ENCODE data around the gene RALGAPB. TPM values are rescaled to one million over a fixed set of nuclear protein-coding genes. Genes with fewer than 3 reads are reported as not detected.

RALGAPB gene
- total and polyA plus RNA-seq, 2 of the 13 experiments (the other 11 are each of a cell fraction or from before 2014, with no cell fraction given) = 17.6 to 30.6 TPM

DNA sequence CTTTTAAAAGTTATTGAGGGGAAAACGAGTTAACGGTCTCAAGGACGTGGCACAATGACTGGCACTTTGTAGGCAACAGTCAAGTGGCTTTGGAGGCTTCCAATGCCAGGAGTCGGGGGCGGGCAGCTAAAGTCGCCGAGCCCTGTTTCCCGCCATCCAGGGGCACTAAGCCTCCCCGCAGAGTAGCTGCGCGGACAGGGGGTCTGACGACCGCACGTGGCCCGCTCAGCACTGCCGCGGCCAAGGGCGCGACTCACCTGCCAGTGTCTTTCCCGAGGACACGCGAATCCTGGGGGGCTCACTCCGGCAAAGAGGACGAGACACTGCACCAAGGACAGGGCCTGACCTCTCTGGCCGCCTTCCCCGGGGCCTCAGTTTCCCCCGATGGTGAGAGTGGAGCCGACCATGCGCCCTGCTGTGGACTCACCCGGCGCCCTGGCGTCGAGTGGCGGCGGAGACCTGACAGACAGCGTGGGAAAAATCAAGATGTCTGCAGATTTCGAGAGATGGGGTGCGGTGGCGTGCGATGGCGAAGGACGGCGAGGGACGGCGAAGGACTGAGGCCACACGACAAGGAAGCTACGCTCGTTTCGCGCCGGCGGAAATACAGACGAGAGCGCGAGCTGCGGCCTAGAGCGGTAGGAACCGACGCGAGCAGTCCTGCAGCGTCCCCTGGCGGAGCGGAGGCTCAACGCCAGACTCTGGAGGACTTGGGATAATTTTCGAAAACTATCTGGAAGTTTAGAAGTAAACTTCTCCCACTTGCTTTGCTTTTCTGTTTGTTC lies 37.7 kb upstream of the RALGAPB start, which contains the start of gene SNHG17 (continued):
- TF ChIP-seq, protein P1, sequence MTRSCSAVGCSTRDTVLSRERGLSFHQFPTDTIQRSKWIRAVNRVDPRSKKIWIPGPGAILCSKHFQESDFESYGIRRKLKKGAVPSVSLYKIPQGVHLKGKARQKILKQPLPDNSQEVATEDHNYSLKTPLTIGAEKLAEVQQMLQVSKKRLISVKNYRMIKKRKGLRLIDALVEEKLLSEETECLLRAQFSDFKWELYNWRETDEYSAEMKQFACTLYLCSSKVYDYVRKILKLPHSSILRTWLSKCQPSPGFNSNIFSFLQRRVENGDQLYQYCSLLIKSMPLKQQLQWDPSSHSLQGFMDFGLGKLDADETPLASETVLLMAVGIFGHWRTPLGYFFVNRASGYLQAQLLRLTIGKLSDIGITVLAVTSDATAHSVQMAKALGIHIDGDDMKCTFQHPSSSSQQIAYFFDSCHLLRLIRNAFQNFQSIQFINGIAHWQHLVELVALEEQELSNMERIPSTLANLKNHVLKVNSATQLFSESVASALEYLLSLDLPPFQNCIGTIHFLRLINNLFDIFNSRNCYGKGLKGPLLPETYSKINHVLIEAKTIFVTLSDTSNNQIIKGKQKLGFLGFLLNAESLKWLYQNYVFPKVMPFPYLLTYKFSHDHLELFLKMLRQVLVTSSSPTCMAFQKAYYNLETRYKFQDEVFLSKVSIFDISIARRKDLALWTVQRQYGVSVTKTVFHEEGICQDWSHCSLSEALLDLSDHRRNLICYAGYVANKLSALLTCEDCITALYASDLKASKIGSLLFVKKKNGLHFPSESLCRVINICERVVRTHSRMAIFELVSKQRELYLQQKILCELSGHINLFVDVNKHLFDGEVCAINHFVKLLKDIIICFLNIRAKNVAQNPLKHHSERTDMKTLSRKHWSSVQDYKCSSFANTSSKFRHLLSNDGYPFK (CRISPR knock-in tag; IDR thresholded peaks at IDR 0.05; ENCODE audit: borderline replicate concordance) = peak; percentile 96
- peak; percentile 93 for TF ChIP-seq YY1 (IDR thresholded peaks at IDR 0.05; ENCODE audit: insufficient read depth, insufficient replicate concordance, low read depth, low read length)
- no peak for TF ChIP-seq MATR3 (CRISPR knock-in tag; IDR thresholded peaks at IDR 0.05)
- TF ChIP-seq, protein P2, sequence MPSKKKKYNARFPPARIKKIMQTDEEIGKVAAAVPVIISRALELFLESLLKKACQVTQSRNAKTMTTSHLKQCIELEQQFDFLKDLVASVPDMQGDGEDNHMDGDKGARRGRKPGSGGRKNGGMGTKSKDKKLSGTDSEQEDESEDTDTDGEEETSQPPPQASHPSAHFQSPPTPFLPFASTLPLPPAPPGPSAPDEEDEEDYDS (CRISPR knock-in tag; IDR thresholded peaks at IDR 0.05) = peak; percentile 97
- no peak for TF ChIP-seq TCF12 (IDR thresholded peaks at IDR 0.05)
- peak; percentile 81; the same call in 1 of the 2 replicates for TF ChIP-seq TCF12 (CRISPR knock-in tag; IDR thresholded peaks at IDR 0.05)
- TF ChIP-seq, protein P3, sequence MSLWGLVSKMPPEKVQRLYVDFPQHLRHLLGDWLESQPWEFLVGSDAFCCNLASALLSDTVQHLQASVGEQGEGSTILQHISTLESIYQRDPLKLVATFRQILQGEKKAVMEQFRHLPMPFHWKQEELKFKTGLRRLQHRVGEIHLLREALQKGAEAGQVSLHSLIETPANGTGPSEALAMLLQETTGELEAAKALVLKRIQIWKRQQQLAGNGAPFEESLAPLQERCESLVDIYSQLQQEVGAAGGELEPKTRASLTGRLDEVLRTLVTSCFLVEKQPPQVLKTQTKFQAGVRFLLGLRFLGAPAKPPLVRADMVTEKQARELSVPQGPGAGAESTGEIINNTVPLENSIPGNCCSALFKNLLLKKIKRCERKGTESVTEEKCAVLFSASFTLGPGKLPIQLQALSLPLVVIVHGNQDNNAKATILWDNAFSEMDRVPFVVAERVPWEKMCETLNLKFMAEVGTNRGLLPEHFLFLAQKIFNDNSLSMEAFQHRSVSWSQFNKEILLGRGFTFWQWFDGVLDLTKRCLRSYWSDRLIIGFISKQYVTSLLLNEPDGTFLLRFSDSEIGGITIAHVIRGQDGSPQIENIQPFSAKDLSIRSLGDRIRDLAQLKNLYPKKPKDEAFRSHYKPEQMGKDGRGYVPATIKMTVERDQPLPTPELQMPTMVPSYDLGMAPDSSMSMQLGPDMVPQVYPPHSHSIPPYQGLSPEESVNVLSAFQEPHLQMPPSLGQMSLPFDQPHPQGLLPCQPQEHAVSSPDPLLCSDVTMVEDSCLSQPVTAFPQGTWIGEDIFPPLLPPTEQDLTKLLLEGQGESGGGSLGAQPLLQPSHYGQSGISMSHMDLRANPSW (CRISPR knock-in tag; IDR thresholded peaks at IDR 0.05; ENCODE audit: borderline replicate concordance) = peak; percentile 97
- TF ChIP-seq GTF2F1 (IDR thresholded peaks at IDR 0.05; ENCODE audit: low read length) = peak; percentile 97
- TF ChIP-seq, protein P4, sequence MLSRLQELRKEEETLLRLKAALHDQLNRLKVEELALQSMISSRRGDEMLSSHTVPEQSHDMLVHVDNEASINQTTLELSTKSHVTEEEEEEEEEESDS (CRISPR knock-in tag; IDR thresholded peaks at IDR 0.05; ENCODE audit: borderline replicate concordance) = peak; percentile 98
- TF ChIP-seq JARID2 (CRISPR knock-in tag; IDR thresholded peaks at IDR 0.05; ENCODE audit: insufficient replicate concordance) = peak; percentile 95
- TF ChIP-seq ETV6 (CRISPR knock-in tag; conservative IDR thresholded peaks at IDR 0.05) = peak; percentile 99
- TF ChIP-seq ZNF205 (CRISPR knock-in tag; IDR thresholded peaks at IDR 0.05) = peak; percentile 98
- peak; percentile 98 for TF ChIP-seq MED13 (CRISPR knock-in tag; IDR thresholded peaks at IDR 0.05)
- TF ChIP-seq ZNF256 (CRISPR knock-in tag; conservative IDR thresholded peaks at IDR 0.05) = peak; percentile 99
- TF ChIP-seq, protein P5, sequence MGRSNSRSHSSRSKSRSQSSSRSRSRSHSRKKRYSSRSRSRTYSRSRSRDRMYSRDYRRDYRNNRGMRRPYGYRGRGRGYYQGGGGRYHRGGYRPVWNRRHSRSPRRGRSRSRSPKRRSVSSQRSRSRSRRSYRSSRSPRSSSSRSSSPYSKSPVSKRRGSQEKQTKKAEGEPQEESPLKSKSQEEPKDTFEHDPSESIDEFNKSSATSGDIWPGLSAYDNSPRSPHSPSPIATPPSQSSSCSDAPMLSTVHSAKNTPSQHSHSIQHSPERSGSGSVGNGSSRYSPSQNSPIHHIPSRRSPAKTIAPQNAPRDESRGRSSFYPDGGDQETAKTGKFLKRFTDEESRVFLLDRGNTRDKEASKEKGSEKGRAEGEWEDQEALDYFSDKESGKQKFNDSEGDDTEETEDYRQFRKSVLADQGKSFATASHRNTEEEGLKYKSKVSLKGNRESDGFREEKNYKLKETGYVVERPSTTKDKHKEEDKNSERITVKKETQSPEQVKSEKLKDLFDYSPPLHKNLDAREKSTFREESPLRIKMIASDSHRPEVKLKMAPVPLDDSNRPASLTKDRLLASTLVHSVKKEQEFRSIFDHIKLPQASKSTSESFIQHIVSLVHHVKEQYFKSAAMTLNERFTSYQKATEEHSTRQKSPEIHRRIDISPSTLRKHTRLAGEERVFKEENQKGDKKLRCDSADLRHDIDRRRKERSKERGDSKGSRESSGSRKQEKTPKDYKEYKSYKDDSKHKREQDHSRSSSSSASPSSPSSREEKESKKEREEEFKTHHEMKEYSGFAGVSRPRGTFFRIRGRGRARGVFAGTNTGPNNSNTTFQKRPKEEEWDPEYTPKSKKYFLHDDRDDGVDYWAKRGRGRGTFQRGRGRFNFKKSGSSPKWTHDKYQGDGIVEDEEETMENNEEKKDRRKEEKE (IDR thresholded peaks at IDR 0.05) = no peak
- TF ChIP-seq, protein P6, sequence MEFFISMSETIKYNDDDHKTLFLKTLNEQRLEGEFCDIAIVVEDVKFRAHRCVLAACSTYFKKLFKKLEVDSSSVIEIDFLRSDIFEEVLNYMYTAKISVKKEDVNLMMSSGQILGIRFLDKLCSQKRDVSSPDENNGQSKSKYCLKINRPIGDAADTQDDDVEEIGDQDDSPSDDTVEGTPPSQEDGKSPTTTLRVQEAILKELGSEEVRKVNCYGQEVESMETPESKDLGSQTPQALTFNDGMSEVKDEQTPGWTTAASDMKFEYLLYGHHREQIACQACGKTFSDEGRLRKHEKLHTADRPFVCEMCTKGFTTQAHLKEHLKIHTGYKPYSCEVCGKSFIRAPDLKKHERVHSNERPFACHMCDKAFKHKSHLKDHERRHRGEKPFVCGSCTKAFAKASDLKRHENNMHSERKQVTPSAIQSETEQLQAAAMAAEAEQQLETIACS (CRISPR knock-in tag; IDR thresholded peaks at IDR 0.05) = peak; percentile 68
- no peak for TF ChIP-seq ZNF850 (CRISPR knock-in tag; conservative IDR thresholded peaks at IDR 0.05)
- TF ChIP-seq KLF12 (CRISPR knock-in tag; IDR thresholded peaks at IDR 0.05; ENCODE audit: borderline replicate concordance) = peak; percentile 99
- TF ChIP-seq TGIF2 (CRISPR knock-in tag; IDR thresholded peaks at IDR 0.05) = peak; percentile 78
